Measurements from ENCODE around the gene IQGAP2.

- TF ChIP-seq POLR2A (IDR thresholded peaks at IDR 0.05; ENCODE audit: low read length) (no peak), GATA1 (IDR thresholded peaks at IDR 0.05; ENCODE audit: low read depth, low read length) (no peak)
Observed at GRCh38 chr5:76600716-76601115, 197.6 kb downstream of the IQGAP2 start.

All from erythroblast (primary cell).